Bronchial epithelial cell (primary cell): ENCODE results near the gene POLR3K. TPM values are rescaled to one million over a fixed set of nuclear protein-coding genes. Genes with fewer than 3 reads are reported as not detected.

Experiments
- DNase-seq: peaks from one replicate; pipeline ENCODE4 v3.0.0-alpha.2; 2010; ENCODE audit warnings: low read depth
- FAIRE-seq: peaks from 2 replicates; lab custom pipeline; 2011; peaks lifted over from hg19 to GRCh38; lab: Jason Lieb, UNC
- H3K27me3 ChIP-seq: 2 replicates; pipeline ENCODE4 v1.5.1; 2011; ENCODE audit warnings: low read length; ENCODE audit not compliant: control insufficient read depth, insufficient read depth
- H3K36me3 ChIP-seq: 2 replicates; pipeline ENCODE4 v1.5.1; 2011; ENCODE audit warnings: low read length; ENCODE audit not compliant: control insufficient read depth, insufficient read depth
- H3K4me3 ChIP-seq: 2 replicates; pipeline ENCODE4 v1.5.1; 2011; ENCODE audit warnings: mild to moderate bottlenecking, low read depth, low read length, control low read depth
- total RNA-seq: library from RNA; depleted of rRNA; stranded (reverse); fragments of >200 nt; gene quantifications from 2 replicates; pipeline ENCODE4 v1.2.1, GENCODE V29; 2014
- TF ChIP-seq, protein P1 (sequence below): IDR thresholded peaks from 2 replicates; pipeline ENCODE4 v1.5.1; 2011; ENCODE audit warnings: mild to moderate bottlenecking, moderate library complexity, low read length, control low read depth, inconsistent platforms; ENCODE audit not compliant: insufficient read depth, severe bottlenecking

Gene POLR3K
- total RNA-seq, 1 donor from 2014 or later, result 5.8 TPM

GRCh38 chr16:77273-77806 lies 23.9 kb upstream of the POLR3K start:
- TF ChIP-seq, protein P1, sequence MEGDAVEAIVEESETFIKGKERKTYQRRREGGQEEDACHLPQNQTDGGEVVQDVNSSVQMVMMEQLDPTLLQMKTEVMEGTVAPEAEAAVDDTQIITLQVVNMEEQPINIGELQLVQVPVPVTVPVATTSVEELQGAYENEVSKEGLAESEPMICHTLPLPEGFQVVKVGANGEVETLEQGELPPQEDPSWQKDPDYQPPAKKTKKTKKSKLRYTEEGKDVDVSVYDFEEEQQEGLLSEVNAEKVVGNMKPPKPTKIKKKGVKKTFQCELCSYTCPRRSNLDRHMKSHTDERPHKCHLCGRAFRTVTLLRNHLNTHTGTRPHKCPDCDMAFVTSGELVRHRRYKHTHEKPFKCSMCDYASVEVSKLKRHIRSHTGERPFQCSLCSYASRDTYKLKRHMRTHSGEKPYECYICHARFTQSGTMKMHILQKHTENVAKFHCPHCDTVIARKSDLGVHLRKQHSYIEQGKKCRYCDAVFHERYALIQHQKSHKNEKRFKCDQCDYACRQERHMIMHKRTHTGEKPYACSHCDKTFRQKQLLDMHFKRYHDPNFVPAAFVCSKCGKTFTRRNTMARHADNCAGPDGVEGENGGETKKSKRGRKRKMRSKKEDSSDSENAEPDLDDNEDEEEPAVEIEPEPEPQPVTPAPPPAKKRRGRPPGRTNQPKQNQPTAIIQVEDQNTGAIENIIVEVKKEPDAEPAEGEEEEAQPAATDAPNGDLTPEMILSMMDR, result no peak
- Histone ChIP-seq H3K4me3 (peak overlapping the region; percentile 77), H3K36me3 (peaks cover 9% of the 10 kb centered on the region), H3K27me3 (no peaks in the 10 kb centered on the region)
- DNase-seq (peak; percentile 30), FAIRE-seq (no peak)

DNA sequence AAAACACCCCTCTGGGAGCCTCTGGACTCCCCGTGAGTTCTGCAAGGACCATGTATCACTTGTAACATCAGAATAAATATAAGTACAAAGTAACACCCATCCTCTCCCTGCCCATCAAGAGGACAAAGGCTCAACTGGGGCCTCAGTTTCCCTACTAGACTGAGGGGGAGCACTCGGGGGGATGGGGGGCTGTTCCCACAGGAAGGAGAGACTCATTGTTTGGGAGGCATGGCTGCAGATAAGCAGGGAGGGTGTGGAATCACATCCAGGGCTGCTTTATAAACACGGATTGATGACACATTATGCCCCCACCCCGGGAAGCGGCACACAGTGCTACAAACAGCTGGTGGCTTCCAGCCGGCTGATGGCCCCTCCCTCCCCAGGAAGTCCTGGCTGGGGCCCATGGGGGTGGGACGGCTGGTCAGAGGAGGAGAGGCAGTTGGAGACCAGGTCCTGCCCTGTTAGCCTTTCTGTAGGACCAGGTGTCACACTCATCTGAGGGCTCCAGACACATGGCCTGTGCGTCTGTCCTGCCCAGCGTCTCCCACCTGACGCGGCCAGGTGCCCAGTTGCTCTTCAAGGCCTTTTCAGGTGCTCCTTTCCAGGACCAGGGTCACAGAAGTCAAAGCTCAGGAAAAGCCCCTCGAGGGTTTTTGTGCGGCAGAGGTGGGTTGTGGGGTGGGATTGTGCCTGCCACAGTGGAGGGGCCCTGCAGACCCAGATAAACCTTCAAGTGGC lies 23.3 kb upstream of the POLR3K start:
- Histone ChIP-seq H3K36me3 (peaks cover 9% of the 10 kb centered on the region), H3K4me3 (peak overlapping the region; percentile 77), H3K27me3 (no peaks in the 10 kb centered on the region)
- TF ChIP-seq, protein P1, result no peak
- FAIRE-seq (no peak), DNase-seq (peak; percentile 65)

DNA sequence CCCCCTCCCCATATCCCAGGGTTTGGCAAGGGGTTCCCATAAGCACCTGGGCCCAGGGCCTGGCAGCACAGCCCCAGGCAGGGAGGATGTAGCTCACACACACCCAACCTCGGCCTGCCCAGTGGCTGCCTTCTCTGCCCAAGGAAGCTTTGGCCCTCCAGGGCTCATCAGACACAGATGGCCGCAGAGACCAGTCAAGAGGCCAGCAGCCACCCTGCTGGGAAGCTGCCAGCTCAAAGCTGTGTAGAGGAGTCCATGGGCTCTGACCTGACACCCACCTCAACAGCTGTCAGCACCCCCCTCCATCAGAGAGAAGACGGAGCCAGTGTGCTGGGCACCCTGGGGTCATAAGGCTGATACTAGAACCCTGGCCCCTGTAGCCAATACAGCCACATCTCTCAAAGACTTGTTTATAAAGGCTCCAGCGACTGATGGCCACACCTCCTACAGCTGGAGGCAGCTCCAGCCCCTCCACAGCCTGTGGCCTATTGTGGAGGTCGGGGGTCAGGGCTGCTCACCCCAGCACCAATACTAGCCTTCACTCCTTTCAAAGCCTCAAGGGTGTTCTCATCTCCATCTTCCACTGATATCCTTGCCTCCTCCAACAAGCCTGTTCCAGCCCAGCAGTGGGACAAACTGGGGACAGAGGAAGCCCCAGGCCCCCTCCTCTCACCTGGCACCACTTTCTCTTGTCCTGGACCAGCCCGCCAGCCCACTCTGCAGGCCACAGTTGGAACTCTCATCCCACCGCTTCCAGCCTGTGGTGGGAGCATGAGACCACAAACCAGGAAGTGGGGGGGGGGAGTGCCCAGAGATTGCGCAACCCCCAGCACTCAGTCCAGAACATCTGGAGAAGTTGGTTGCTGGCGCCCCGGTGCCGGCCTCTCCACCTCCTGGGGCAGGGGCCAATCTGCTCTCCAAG lies 22.4 kb upstream of the POLR3K start:
- TF ChIP-seq, protein P1, result no peak
- peaks cover 9% of the 10 kb centered on the region for H3K36me3 ChIP-seq
- no peak for FAIRE-seq
- H3K4me3 ChIP-seq, result no peak overlapping the region
- no peaks in the 10 kb centered on the region for H3K27me3 ChIP-seq
- DNase-seq, result peak; percentile 22

DNA sequence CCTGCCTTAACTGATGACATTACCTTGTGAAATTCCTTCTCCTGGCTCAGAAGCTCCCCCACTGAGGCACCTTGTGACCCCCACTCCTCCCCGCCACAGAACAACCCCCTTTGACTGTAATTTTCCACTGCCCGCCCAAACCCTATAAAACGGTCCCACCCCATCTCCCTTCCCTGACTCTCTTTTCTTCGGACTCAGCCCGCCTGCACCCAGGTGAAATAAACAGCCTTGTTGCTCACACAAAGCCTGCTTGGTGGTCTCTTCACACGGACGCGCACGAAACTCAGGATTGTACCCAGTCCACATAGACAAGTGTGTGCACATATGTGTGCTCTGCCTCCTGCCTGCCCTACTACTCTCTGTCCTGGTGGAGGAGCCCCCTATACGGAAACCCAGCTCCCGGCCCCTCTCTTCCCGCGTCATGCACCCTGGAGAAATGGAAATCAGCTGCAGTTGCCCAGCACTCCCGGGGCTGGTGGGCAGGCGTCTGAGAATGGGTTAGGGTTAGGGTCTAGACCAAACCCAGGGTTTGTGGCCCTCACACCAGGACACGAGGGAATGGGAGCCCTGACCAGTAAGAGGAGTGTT lies 21.4 kb upstream of the POLR3K start:
- Histone ChIP-seq H3K36me3 (peaks cover 5% of the 10 kb centered on the region), H3K27me3 (no peaks in the 10 kb centered on the region), H3K4me3 (no peak overlapping the region)
- TF ChIP-seq, protein P1, result no peak
- DNase-seq, result no peak
- FAIRE-seq, result no peak

- TF ChIP-seq, protein P1, result no peak
Measured at GRCh38 chr16:74051-74746, 20.8 kb upstream of the POLR3K start.

More at GRCh38 chr16:74051-74746, 20.8 kb upstream of the POLR3K start:
- no peaks in the 10 kb centered on the region for H3K27me3 ChIP-seq
- H3K36me3 ChIP-seq, result no peaks in the 10 kb centered on the region
- FAIRE-seq (no peak), DNase-seq (no peak)
- no peak overlapping the region for H3K4me3 ChIP-seq
